Sciatic nerve (tissue), 2 donors: ENCODE results near the gene LARGE1. TPM values are rescaled to one million over a fixed set of nuclear protein-coding genes. Genes with fewer than 3 reads are reported as not detected.
"Not testable (repeated sequence)": the region's sequence is repeated elsewhere in the genome, so short reads cannot be mapped to it uniquely, and the experiment has no call there.

Experiments
- ATAC-seq: fragments of 200-7000 bp; cut with Tn5 transposase; one replicate; pipeline ENCODE4 v1.9.1; 2020; ENCODE audit warnings: mild to moderate bottlenecking, moderate library complexity
- DNase-seq: peaks from one replicate; pipeline ENCODE4 v3.0.0-alpha.2; 2020; ENCODE audit warnings: low spot score
- intact Hi-C: fragments of 100-400 bp; cut with DNase I; formaldehyde crosslinking; loops from one replicate; pipeline ENCODE4 v1.14.2; 2022
- total RNA-seq: library from RNA; stranded (reverse); fragmentation: NEBNext Ultra II Directional; extraction: Animal tissue kit (Norgen Biotek cat#: 25700); gene quantifications from one replicate; pipeline ENCODE4 v1.2.1, GENCODE V29; 2021
- donor health status: DM: no; HTN: no; CAD: no.
- donor health status: DM: no; HTN: no; CAD: no.

Gene LARGE1
- total RNA-seq, 1 donor from 2014 or later: 39.4 TPM

GRCh38 chr22:33570110-33570509, 350.2 kb downstream of the LARGE1 start:
- no peak for ATAC-seq
- DNase-seq: no peak
- intact Hi-C loops: no loop called here

GRCh38 chr22:33569559-33569958, 350.7 kb downstream of the LARGE1 start:
- no peak for ATAC-seq
- no peak for DNase-seq
- intact Hi-C loops: no loop called here

DNA sequence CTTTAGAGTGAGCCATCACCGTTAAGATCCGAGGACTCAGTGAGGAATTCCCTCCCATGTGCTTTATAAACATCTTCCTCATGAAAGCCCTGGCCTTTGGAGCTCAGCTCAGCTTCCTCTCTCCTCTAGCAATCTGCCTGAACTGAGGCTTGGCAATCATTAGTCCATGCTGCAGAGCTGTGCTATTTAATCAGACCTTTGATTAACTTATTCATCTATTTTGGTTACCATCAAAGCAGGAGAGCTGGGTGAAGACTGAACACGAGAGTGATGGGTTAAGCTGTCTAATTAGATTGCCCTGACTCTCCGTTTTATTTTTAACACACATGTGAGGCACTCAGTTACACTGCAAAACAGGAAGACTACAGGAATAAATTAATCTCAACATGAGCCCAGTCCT, 351.3 kb downstream of the LARGE1 start:
- no peak for DNase-seq
- intact Hi-C loops: no loop called here
- ATAC-seq: no peak

DNA sequence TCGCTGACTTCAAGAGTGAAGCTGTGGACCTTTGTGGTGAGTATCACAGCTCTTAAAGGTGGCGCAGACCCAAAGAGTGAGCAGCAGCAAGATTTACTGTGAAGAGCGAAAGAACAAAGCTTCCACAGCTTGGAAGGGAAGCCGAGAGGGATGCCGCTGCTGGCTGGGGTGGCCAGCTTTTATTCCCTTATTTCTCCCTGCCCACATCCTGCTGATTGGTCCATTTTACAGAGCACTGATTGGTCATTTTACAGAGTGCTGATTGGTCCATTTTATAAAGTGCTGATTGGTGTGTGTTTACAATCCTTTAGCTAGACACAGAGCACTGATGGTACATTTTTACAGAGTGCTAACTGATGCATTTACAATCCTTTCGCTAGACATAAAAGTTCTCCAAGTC, 353.8 kb downstream of the LARGE1 start:
- ATAC-seq, DNase-seq, intact Hi-C loops: not testable (repeated sequence)

GRCh38 chr22:33565580-33565995, 354.7 kb downstream of the LARGE1 start:
- intact Hi-C loops: no loop called here
- ATAC-seq: no peak

GRCh38 chr22:33564683-33565082, 355.6 kb downstream of the LARGE1 start:
- intact Hi-C loops: no loop called here
- ATAC-seq: no peak
- no peak for DNase-seq

More at GRCh38 chr22:33565580-33565995, 354.7 kb downstream of the LARGE1 start:
- DNase-seq: no peak

GRCh38 chr22:33563220-33563964, 356.9 kb downstream of the LARGE1 start:
- DNase-seq: no peak

DNA sequence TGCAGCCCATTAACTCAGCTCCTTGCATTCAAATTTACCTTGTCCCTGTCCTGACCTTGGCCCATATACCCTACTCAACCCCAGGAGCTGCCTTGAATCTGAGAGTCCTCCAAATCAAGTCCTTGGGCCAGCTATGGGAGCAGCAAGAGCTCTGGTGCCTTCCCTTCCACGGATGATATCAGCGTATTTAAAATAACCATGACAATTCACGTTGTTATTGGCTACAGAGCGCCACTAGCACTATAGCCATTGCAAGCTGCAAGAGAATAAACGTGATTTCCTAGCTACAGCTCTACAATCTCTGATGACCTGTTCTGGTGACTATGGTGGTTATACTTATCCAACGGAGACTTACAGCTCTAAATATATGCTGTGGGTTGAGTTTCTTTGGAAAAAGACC, 357.8 kb downstream of the LARGE1 start:
- intact Hi-C loops: no loop called here
- ATAC-seq (no peak), DNase-seq (no peak)

More at GRCh38 chr22:33563220-33563964, 356.9 kb downstream of the LARGE1 start:
- ATAC-seq: no peak
- intact Hi-C loops: no loop called here

- ATAC-seq (no peak), DNase-seq (no peak)
- intact Hi-C loops: no loop called here
These were observed 359.0 kb downstream of the LARGE1 start for GRCh38 chr22:33561149-33561807.

- intact Hi-C loops: no loop called here
- no peak for ATAC-seq
- DNase-seq: no peak
These were observed 362.4 kb downstream of the LARGE1 start for GRCh38 chr22:33557836-33558235.

DNA sequence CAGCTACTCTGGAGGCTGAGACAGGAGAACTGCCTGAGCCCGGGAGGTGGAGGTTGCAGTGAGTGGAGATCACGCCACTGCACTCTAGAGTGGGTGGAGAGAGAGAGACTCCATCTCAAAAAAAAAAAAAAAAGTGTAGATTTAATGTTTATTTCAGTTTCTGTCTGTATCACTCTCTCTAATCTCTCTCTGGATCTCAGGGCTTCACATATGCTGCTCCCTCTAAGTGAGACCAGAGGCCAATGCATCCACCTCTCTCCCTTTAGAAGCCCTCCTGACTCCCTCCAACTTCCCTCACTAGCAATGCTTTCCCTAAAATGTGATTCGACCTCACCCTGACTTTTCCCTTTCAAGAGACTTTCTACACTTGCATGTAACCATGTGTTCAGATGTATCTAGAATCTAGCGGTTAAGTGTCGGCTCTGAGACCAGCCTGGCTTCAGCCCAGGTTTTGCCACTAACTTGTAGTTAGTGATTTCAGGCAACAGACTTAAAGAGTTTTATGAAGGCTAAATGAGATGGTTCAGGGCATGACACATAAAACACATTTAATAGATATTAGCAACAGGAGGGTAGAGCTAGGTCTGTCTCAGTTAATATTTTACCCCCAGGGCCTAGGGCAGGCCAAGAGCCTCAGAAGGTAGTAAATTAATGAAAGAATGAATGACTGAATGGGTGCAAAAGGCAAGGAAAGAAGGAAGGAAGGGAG, 364.3 kb downstream of the LARGE1 start:
- DNase-seq (no peak), ATAC-seq (no peak)
- intact Hi-C loops: no loop called here

- no peak for DNase-seq
- intact Hi-C loops: no loop called here
- no peak for ATAC-seq
These were observed 366.8 kb downstream of the LARGE1 start for GRCh38 chr22:33553493-33553892.

GRCh38 chr22:33544707-33545106, 375.6 kb downstream of the LARGE1 start:
- intact Hi-C loops: no loop called here
- no peak for DNase-seq
- no peak for ATAC-seq

GRCh38 chr22:33542722-33543121, 377.6 kb downstream of the LARGE1 start:
- intact Hi-C loops: no loop called here
- DNase-seq: no peak
- peak; percentile 54 for ATAC-seq

- DNase-seq (no peak), ATAC-seq (peak; percentile 85)
- intact Hi-C loops: no loop called here
These were observed 378.1 kb downstream of the LARGE1 start for GRCh38 chr22:33542153-33542552.

- ATAC-seq (peak; percentile 77), DNase-seq (peak; percentile 73)
- intact Hi-C loops: no loop called here
These were observed 380.1 kb downstream of the LARGE1 start for GRCh38 chr22:33539902-33540751.

- DNase-seq: no peak
- intact Hi-C loops: no loop called here
- ATAC-seq: no peak
These were observed 380.9 kb downstream of the LARGE1 start for GRCh38 chr22:33539202-33539901.

- DNase-seq: no peak
- intact Hi-C loops: no loop called here
- ATAC-seq: no peak
These were observed 381.9 kb downstream of the LARGE1 start for GRCh38 chr22:33538277-33538885.
